ENCODE measurements around the gene LSP1.
"Not testable (repeated sequence)": the region's sequence is repeated elsewhere in the genome, so short reads cannot be mapped to it uniquely, and the experiment has no call there.

The LSP1 gene

DNA sequence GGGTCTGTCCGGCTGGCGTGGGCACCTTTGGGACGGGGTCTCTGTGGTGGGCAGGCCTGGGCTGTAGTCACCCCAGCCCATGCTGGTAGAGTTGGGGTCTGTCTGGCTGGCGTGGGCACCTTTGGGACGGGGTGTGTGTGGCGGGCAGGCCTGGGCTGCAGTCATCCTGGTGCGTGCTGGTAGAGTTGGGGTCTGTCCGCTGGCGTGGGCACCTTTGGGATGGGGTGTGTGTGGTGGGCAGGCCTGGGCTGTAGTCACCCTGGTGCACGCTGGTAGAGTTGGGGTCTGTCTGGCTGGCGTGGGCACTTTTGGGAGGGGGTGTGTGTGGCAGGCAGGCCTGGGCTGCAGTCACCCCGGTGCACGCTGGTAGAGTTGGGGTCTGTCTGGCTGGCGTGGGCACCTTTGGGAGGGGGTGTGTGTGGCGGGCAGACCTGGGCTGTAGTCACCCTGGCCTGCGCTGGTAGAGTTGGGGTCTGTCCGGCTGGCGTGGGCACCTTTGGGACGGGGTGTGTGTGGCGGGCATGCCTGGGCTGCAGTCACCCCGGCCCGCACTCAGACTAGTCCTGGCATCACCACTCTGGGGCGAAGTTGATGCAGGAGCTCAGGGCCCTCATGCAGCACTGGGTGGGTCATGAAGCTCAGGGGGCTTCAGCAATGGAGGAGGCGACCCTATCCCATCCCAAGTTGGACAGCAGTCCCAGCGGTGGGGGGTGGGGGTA, 19.5 kb downstream of the LSP1 start:
- no peak overlapping the region for H3K27ac Mint-ChIP-seq

GRCh38 chr11:1873048-1873812, 20.3 kb downstream of the LSP1 start:
- Mint-ChIP-seq H3K4me1 (peaks cover 54% of the 10 kb centered on the region), H3K27me3 (no peaks in the 10 kb centered on the region), H3K27ac (peak overlapping the region; percentile 41), H3K4me3 (no peak overlapping the region), H3K36me3 (no peaks in the 10 kb centered on the region), H3K9me3 (no peaks in the 10 kb centered on the region)

More for the DNA sequence above, 19.5 kb downstream of the LSP1 start:
- Mint-ChIP-seq H3K4me1 (peaks cover 58% of the 10 kb centered on the region), H3K27me3 (no peaks in the 10 kb centered on the region), H3K36me3 (no peaks in the 10 kb centered on the region), H3K9me3 (no peaks in the 10 kb centered on the region), H3K4me3 (peak overlapping the region; percentile 36)

DNA sequence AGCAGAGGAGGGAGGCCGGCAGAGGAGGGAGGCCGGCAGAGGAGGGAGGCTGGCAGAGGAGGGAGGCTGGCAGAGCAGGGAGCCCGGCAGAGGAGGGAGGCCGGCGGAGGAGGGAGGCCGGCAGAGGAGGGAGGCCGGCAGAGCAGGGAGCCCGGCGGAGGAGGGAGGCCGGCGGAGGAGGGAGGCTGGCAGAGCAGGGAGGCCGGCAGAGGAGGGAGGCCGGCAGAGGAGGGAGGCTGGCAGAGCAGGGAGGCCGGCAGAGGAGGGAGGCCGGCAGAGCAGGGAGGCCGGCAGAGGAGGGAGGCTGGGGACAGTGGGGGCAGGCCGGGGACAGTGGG, 20.9 kb downstream of the LSP1 start:
- peaks cover 52% of the 10 kb centered on the region for H3K4me1 Mint-ChIP-seq
- not testable (repeated sequence) for H3K36me3 Mint-ChIP-seq, H3K27me3 Mint-ChIP-seq, H3K4me3 Mint-ChIP-seq, H3K9me3 Mint-ChIP-seq, H3K27ac Mint-ChIP-seq

DNA sequence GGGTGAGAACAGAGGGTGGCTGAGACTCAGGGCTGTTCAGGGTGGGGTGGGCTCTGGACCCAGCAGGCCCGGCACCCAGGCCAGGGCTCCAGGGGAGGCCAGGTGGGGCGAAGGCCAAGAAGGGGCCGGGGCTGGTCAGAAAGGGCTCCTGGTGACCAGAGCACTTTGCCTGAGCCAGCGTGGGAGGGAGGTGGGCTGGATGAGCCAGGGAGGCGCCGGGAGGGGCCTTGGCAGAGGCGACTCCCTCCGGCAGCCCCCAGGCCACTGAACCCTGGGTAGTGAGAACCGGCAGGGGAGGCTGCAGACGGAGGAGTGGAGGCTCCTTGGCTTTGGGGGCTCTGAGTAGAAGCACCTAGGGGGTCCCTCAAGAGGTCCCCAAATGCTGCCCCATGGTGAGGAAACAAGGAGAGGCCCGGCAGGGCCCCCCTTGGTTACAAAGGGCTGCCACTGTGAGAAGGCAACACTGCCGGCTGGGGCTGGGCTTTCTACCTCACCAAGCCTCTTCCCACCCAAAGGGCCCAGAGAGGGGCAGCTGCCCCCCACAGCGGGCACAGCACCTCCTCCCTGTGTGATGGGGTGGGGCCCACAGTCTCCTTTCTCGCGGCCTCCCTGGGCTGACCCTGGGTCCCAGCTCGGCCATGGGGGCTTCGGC, 21.7 kb downstream of the LSP1 start:
- peaks cover 44% of the 10 kb centered on the region for H3K4me1 Mint-ChIP-seq
- not testable (repeated sequence) for H3K27ac Mint-ChIP-seq, H3K27me3 Mint-ChIP-seq

GRCh38 chr11:1875093-1875850, 22.4 kb downstream of the LSP1 start:
- no peaks in the 10 kb centered on the region for H3K27me3 Mint-ChIP-seq
- no peak overlapping the region for H3K27ac Mint-ChIP-seq
- H3K9me3 Mint-ChIP-seq, result no peaks in the 10 kb centered on the region
- H3K4me1 Mint-ChIP-seq, result peaks cover 41% of the 10 kb centered on the region
- H3K36me3 Mint-ChIP-seq, result no peaks in the 10 kb centered on the region
- no peak overlapping the region for H3K4me3 Mint-ChIP-seq

More for the DNA sequence above, 21.7 kb downstream of the LSP1 start:
- not testable (repeated sequence) for H3K36me3 Mint-ChIP-seq, H3K4me3 Mint-ChIP-seq, H3K9me3 Mint-ChIP-seq

- H3K4me1 Mint-ChIP-seq, result peaks cover 39% of the 10 kb centered on the region
- not testable (repeated sequence) for H3K36me3 Mint-ChIP-seq, H3K4me3 Mint-ChIP-seq, H3K27ac Mint-ChIP-seq, H3K27me3 Mint-ChIP-seq, H3K9me3 Mint-ChIP-seq
These were observed 23.0 kb downstream of the LSP1 start for GRCh38 chr11:1875851-1876301.

DNA sequence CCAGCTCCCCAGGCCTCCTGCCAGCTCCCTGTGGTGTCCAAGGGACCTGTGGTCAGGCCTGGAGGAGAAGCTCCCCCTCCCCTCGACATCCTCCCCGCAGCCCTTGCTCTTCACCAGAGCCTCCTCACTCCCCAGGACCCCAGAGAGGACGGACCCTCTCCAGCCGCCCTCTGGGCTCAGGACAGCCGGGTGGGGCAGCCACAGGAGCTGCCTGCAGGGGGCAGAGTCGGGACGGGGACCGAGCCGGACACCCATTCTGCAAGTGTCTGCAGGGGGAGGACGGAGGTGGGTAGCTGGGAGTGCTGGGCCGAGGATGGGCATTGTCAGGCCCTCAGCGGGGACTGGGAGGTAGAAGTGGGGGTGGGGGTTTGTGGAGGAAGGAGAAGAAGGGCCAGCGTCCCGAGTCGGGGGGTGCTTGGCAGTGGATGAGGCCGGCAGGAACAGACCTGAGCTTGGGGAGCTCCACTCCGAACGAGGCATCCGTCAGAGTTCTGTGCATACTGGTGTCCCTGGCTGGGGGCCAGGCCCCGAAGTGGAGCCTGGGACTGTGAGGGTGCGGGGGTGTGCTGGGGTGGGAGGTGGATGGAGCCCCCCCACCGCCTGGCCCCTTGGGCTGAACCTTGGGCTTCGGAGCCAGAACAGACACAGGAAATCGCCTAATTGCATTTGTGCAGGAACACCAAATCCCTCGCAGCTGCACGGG, 23.6 kb downstream of the LSP1 start:
- no peak overlapping the region for H3K27ac Mint-ChIP-seq
- H3K9me3 Mint-ChIP-seq, result no peaks in the 10 kb centered on the region
- H3K4me1 Mint-ChIP-seq, result peaks cover 35% of the 10 kb centered on the region

DNA sequence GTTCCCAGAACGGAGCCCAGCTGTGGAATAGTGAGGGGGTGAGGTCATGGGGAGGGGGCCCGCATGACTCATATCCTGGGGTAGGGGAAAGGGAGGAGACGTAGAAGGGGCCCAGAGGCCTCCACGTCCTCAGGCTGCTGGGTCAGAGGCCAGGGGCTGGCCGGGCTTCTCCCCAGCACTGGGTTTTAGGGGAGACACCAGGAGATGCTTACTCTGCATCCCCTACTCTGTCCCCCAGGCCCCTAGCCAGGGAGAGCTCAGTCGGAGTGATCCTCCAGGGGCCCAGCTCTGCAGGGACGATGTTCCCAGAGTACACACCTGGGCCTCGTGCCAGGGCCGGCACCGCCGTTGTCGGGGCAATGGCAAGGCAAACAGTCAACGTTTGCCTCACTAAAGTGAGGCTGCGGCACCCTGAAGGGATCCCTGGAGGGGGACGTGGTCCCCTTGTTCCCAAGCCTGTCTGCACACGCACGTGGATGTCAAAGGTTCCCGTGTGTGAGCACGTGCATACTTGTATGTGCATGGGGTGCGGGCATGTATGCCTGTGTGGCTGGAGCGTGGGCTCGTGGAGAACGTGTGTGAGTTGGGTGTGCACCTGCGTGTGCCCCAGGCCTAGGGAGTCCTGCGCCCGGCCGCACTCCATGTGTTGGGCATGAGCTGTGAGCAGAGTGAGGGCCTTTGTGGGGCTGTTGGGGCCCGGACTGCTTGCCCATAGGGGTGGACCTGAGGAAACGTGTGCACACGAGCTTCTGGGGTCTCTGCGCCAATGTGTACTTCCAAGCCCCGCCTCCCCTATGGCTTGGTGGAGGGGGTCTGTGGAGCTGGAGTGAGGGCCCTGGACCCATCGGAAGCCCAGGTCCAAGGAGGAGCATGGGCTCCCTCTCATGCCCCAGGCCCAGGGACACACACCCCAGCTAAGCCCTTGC, 24.6 kb downstream of the LSP1 start:
- Mint-ChIP-seq H3K27ac (no peak overlapping the region), H3K4me1 (peaks cover 28% of the 10 kb centered on the region), H3K36me3 (no peaks in the 10 kb centered on the region), H3K27me3 (no peaks in the 10 kb centered on the region), H3K9me3 (no peaks in the 10 kb centered on the region), H3K4me3 (no peak overlapping the region)

More for the DNA sequence above, 23.6 kb downstream of the LSP1 start:
- no peaks in the 10 kb centered on the region for H3K36me3 Mint-ChIP-seq
- no peak overlapping the region for H3K4me3 Mint-ChIP-seq
- no peaks in the 10 kb centered on the region for H3K27me3 Mint-ChIP-seq

- H3K9me3 Mint-ChIP-seq, result no peaks in the 10 kb centered on the region
- peaks cover 19% of the 10 kb centered on the region for H3K4me1 Mint-ChIP-seq
- H3K27ac Mint-ChIP-seq, result no peak overlapping the region
- H3K27me3 Mint-ChIP-seq, result no peaks in the 10 kb centered on the region
- no peaks in the 10 kb centered on the region for H3K36me3 Mint-ChIP-seq
- no peak overlapping the region for H3K4me3 Mint-ChIP-seq
These were observed 25.5 kb downstream of the LSP1 start for GRCh38 chr11:1878137-1879031.

DNA sequence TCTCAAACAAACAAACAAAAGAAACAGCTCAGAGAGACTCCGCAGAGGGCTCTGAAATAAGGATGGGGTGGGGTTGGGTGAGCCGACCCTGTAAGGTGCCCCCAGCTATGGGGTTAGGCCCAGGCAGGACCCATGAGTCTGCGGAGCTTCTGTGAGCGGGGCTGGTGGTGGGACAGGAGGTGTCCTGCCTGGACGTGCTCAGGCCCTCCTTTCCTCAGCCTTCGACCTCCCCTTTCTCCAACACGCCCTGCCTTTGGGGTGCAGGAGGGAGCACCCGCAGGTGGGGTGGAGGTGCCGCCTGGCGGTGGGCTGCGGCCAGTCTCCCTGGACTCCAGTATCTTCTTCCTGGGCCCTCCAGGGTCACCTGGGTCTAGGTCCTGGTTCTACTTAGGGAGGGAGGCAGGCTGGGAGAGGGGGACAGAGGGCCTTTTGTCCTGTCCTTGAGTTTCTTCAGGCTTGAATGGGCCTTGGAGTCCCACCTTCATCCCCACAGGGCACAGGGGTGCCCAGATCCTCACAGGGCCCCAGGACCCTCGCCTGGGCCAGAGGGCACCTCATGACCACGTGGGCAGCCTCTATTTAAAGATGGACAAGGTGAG, 26.6 kb downstream of the LSP1 start:
- no peaks in the 10 kb centered on the region for H3K9me3 Mint-ChIP-seq
- no peaks in the 10 kb centered on the region for H3K27me3 Mint-ChIP-seq
- peaks cover 16% of the 10 kb centered on the region for H3K4me1 Mint-ChIP-seq
- H3K36me3 Mint-ChIP-seq, result no peaks in the 10 kb centered on the region
- no peak overlapping the region for H3K27ac Mint-ChIP-seq
- H3K4me3 Mint-ChIP-seq, result no peak overlapping the region

DNA sequence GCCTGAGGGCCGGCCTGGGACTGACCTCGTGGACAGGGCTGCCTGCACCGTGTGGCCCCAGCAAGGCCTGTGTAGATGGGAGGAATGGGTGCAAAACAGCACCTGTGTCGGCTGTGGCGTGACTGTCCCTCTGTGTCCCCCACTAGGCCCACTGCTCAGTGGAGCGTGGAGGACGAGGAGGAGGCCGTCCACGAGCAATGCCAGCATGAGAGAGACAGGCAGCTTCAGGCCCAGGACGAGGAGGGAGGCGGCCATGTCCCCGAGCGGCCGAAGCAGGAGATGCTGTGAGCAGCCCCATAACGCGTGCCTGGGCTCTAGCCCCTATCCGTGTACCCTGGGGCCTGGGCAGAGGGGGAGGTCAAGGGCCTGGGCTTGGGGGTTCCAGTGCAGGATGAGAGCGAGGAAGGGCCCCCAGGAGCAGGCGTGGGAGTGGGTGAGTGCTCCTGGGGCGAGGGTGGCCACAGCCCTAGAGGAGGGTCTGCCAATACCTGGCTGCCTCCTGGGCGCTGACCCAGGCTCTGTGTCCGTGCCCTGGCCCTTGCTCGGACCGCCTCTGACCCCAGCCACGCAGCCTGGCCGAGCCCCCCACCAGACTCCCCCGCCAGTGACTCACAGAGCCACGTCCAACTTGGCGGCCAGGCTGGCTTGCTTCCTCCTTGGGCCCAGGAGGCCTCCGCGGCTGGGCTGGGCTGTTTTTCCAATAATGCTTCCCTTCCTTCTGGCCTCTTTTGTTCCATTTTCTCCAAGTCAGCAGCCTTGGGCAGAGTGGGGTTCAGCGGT, 27.2 kb downstream of the LSP1 start:
- H3K4me3 Mint-ChIP-seq, result no peak overlapping the region
- H3K27ac Mint-ChIP-seq, result no peak overlapping the region
- H3K36me3 Mint-ChIP-seq, result no peaks in the 10 kb centered on the region

GRCh38 chr11:1880746-1881441, 28.0 kb downstream of the LSP1 start:
- H3K27me3 Mint-ChIP-seq, result no peaks in the 10 kb centered on the region
- no peaks in the 10 kb centered on the region for H3K9me3 Mint-ChIP-seq
- no peak overlapping the region for H3K27ac Mint-ChIP-seq
- H3K4me1 Mint-ChIP-seq, result peaks cover 12% of the 10 kb centered on the region
- no peak overlapping the region for H3K4me3 Mint-ChIP-seq
- no peaks in the 10 kb centered on the region for H3K36me3 Mint-ChIP-seq

More for the DNA sequence above, 27.2 kb downstream of the LSP1 start:
- peaks cover 16% of the 10 kb centered on the region for H3K4me1 Mint-ChIP-seq
- H3K9me3 Mint-ChIP-seq, result no peaks in the 10 kb centered on the region
- H3K27me3 Mint-ChIP-seq, result no peaks in the 10 kb centered on the region

Data from activated naive CD4-positive, alpha-beta T cell treated with anti-CD3 and anti-CD28 coated beads, Interleukin-2, amount 50 U/mL, for 24 hours (primary cell).